ENCODE measurements around the gene LINC01488.

The LINC01488 gene

GRCh38 chr11:69463995-69464960 is 17.2 kb upstream of the LINC01488 start:
- DNase-seq, result no peak

GRCh38 chr11:69465236-69466000 is 16.0 kb upstream of the LINC01488 start:
- no peak for DNase-seq

- no peak for DNase-seq
Measured at GRCh38 chr11:69466039-69466438, 15.4 kb upstream of the LINC01488 start.

GRCh38 chr11:69467196-69467595 is 14.3 kb upstream of the LINC01488 start:
- no peak for DNase-seq

GRCh38 chr11:69467646-69468045 is 13.8 kb upstream of the LINC01488 start:
- DNase-seq, result no peak

- no peak for DNase-seq
Measured at GRCh38 chr11:69468221-69468620, 13.2 kb upstream of the LINC01488 start.

- no peak for DNase-seq
Measured at GRCh38 chr11:69468911-69469885, 12.3 kb upstream of the LINC01488 start.

GRCh38 chr11:69470301-69470700 is 11.2 kb upstream of the LINC01488 start:
- DNase-seq, result no peak

- DNase-seq, result no peak
Measured at GRCh38 chr11:69470793-69471728, 10.4 kb upstream of the LINC01488 start.

GRCh38 chr11:69471729-69472540 is 9.5 kb upstream of the LINC01488 start:
- DNase-seq, result no peak

- DNase-seq, result no peak
Measured at GRCh38 chr11:69472541-69473275, 8.8 kb upstream of the LINC01488 start.

- DNase-seq, result no peak
Measured at GRCh38 chr11:69473276-69473845, 8.1 kb upstream of the LINC01488 start.

- no peak for DNase-seq
Measured at GRCh38 chr11:69474736-69475135, 6.7 kb upstream of the LINC01488 start.

GRCh38 chr11:69475141-69475865 is 6.2 kb upstream of the LINC01488 start:
- DNase-seq, result no peak

GRCh38 chr11:69475866-69476471 is 5.5 kb upstream of the LINC01488 start:
- no peak for DNase-seq

- DNase-seq, result no peak
Measured at GRCh38 chr11:69476509-69476961, 4.9 kb upstream of the LINC01488 start.

GRCh38 chr11:69477086-69477485 is 4.4 kb upstream of the LINC01488 start:
- no peak for DNase-seq

- no peak for DNase-seq
Measured at GRCh38 chr11:69479591-69480271, 1.7 kb upstream of the LINC01488 start.
